NCI-H510A (cell line): Measurements from ENCODE around the gene RTL1.

Experiments
- DNase-seq: peaks from one replicate; lab custom pipeline; 2025; lab: John Stamatoyannopoulos, UW

The RTL1 gene

GRCh38 chr14:100903672-100904185, at the start of gene RTL1:
Gene RTL1 (minus strand): TSS chr14:100903722. CDS start chr14:100884788, 18,934 bp downstream.
- DNase-seq = no peak

- DNase-seq = no peak
Measured at GRCh38 chr14:100950024-100950423, 46.5 kb upstream of the RTL1 start.

- no peak for DNase-seq
Measured at GRCh38 chr14:100944052-100944451, 40.5 kb upstream of the RTL1 start.

GRCh38 chr14:100930270-100930669, 26.7 kb upstream of the RTL1 start:
- no peak for DNase-seq

GRCh38 chr14:100915560-100915959, 12.0 kb upstream of the RTL1 start:
- DNase-seq = no peak

GRCh38 chr14:100914597-100915021, 11.1 kb upstream of the RTL1 start:
- no peak for DNase-seq

- no peak for DNase-seq
Measured at GRCh38 chr14:100911665-100912316, 8.3 kb upstream of the RTL1 start.

- DNase-seq = no peak
Measured at GRCh38 chr14:100910888-100911664, 7.6 kb upstream of the RTL1 start.

- no peak for DNase-seq
Measured at GRCh38 chr14:100909439-100909838, 5.9 kb upstream of the RTL1 start.

GRCh38 chr14:100907240-100907639, 3.7 kb upstream of the RTL1 start:
- no peak for DNase-seq

GRCh38 chr14:100906420-100906819, 2.9 kb upstream of the RTL1 start:
- DNase-seq = no peak

GRCh38 chr14:100905166-100905565, 1.6 kb upstream of the RTL1 start:
- DNase-seq = no peak

- no peak for DNase-seq
Measured at GRCh38 chr14:100904307-100905087, 975 bp upstream of the RTL1 start.

- DNase-seq = no peak
Measured at GRCh38 chr14:100903134-100903468, 421 bp downstream of the RTL1 start.

GRCh38 chr14:100902295-100903133, 1.0 kb downstream of the RTL1 start:
- no peak for DNase-seq

- DNase-seq = no peak
Measured at GRCh38 chr14:100901391-100902183, 1.9 kb downstream of the RTL1 start.

GRCh38 chr14:100900837-100901390, 2.6 kb downstream of the RTL1 start:
- DNase-seq = peak; percentile 59

- DNase-seq = peak; percentile 20
Measured at GRCh38 chr14:100899884-100900771, 3.4 kb downstream of the RTL1 start.
